Sigmoid colon (tissue), 7 donors: Measurements from ENCODE around the gene GPM6B. TPM values are rescaled to one million over a fixed set of nuclear protein-coding genes. Genes with fewer than 3 reads are reported as not detected.

Source experiments
- DNase-seq: peaks from one replicate; pipeline ENCODE4 v3.0.0-alpha.2; 2019
- H3K27ac ChIP-seq, 4 donors: fragments of 200-600 bp; sonication (generic); one replicate each; pipeline ENCODE4 v1.5.1; 2016 to 2019; ENCODE audit warnings: mild to moderate bottlenecking in 1 of 4
- H3K27me3 ChIP-seq, 3 donors: fragments of 200-600 bp; sonication (generic); one replicate each; pipeline ENCODE4 v1.5.1; 2019; ENCODE audit warnings: mild to moderate bottlenecking in 1 of 3
- H3K36me3 ChIP-seq, 4 donors: fragments of 200-600 bp; sonication (generic); one replicate each; pipeline ENCODE4 v1.5.1; 2016 to 2019
- H3K4me1 ChIP-seq, 4 donors: fragments of 200-600 bp; sonication (generic); one replicate each; pipeline ENCODE4 v1.5.1; 2017 to 2019
- H3K4me3 ChIP-seq, 4 donors: fragments of 200-600 bp; sonication (generic); one replicate each; pipeline ENCODE4 v1.5.1; 2017 to 2019; ENCODE audit warnings: mild to moderate bottlenecking in 2 of 4, moderate library complexity in 1 of 4
- H3K9me3 ChIP-seq, 4 donors: fragments of 200-600 bp in 3 of 4; sonication (generic) in 3 of 4; one replicate each; pipeline versions ENCODE4 v1.5.1 to v1.6.1; 2013 to 2019
- CTCF ChIP-seq, 4 experiments: fragments of 450-650 bp in 3 of 4; fragments of 200-600 bp in 1 of 4; IDR thresholded peaks; one replicate each; pipeline ENCODE4 v1.5.1; 2016 to 2019; ENCODE audit warnings: antibody characterized with exemption in 4 of 4, mild to moderate bottlenecking in 3 of 4, moderate library complexity in 2 of 4
- EP300 ChIP-seq, 4 donors: sonication (generic); formaldehyde crosslinking; IDR thresholded peaks; one replicate each; pipeline ENCODE4 v1.6.1; 2017; ENCODE audit warnings: antibody characterized with exemption in 4 of 4
- POLR2A ChIP-seq, 2 donors: fragments of 450-650 bp; IDR thresholded peaks; one replicate each; pipeline ENCODE4 v1.6.1; 2016; ENCODE audit warnings: antibody characterized with exemption in 2 of 2, mild to moderate bottlenecking in 2 of 2, moderate library complexity in 2 of 2
- POLR2AphosphoS5 ChIP-seq, 4 donors: sonication (generic); formaldehyde crosslinking; IDR thresholded peaks; one replicate each; pipeline ENCODE4 v1.6.1; 2017; ENCODE audit warnings: antibody characterized with exemption in 4 of 4
- WGBS, 2 donors: extraction: QIAGEN DNeasy Blood & Tissue Kit; methylation state at CpG; one replicate each; pipeline ENCODE4 v1.1.7; 2013; 5-methylcytosine and 5-hydroxymethylcytosine counted together
- intact Hi-C: fragments of 100-400 bp; cut with DNase I; formaldehyde crosslinking; loops from one replicate; pipeline ENCODE4 v1.15.1; 2023
- polyA plus RNA-seq, 3 donors: library from polyadenylated mRNA; stranded (reverse); fragments of 200-250 nt; gene quantifications; one replicate each; pipeline ENCODE4 v1.2.3, GENCODE V29; 2013
- total RNA-seq, 4 donors: library from RNA; depleted of rRNA; stranded (reverse); fragments of >200 nt; gene quantifications; one replicate each; pipeline ENCODE4 v1.1.0, GENCODE V29; 2016
- donor health status: healthy with polysubstance abuse.
- donor health status: Bipolar disorder and iron deficiency.
- donor health status: healthy.

Gene GPM6B
- total and polyA plus RNA-seq, 7 donors: 0.46 to 40.3 (median 24.0) TPM

DNA sequence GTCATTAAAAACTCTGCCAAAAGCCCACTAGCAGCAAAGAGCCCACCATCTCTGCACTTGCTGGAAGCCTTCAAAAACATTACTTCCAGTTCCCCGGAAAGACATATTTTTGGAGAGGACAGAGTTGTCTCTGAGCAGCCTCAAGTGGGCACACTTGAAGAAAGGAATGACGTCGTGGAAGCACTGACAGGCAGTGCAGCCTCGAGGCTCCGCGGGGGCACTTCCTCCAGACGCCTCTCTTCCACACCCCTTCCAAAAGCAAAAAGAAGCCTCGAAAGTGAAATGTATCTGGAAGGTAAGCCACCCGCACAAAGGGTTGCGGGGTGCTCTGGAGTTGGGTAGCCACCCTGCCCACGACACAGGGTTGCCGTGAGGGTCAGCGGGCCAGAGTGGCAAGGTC, 56.5 kb downstream of the GPM6B start:
- no peak for TF ChIP-seq POLR2AphosphoS5 (IDR thresholded peaks at IDR 0.05)
- TF ChIP-seq CTCF (IDR thresholded peaks at IDR 0.05): no peak
- no peak for TF ChIP-seq POLR2A (IDR thresholded peaks at IDR 0.05)
- TF ChIP-seq EP300 (IDR thresholded peaks at IDR 0.05): no peak
- H3K36me3 ChIP-seq: peaks cover 0 to 27% (median 1%) of the 10 kb centered on the region in 4 donors
- 80 to 90% methylated on average over 13 of the region's 13 CpGs for WGBS, 2 donors

DNA sequence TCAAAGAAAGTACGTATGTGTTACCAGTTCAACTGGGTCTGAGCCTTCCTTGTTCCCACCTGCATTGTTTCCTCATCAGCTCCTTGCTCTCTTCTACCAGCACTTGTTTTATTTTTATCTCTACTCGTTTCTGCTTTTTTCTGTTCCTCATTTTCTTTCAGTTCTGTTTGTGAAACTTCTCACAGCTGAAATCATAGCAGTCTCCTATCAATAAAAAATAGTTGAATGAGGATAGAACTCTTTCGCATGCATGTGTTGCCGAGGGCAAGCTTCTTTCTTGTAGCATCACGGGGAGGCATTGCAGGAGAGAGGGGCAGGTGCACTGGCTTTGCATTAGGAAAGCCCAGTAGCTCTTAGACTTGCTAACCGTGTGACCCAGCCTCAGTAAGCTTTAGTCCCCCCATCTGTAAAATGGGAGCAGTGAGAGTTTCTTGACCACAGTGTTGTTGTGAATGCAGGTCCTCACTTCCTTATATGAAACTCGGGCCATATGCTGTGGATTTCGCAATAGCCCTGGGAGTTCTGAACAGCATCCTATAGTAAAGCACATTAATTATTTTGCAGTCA, 57.7 kb downstream of the GPM6B start:
- DNase-seq: no peak
- no peak overlapping the region for H3K27ac ChIP-seq
- 62 to 80% methylated on average over 8 of the region's 8 CpGs for WGBS, 2 donors
- H3K4me3 ChIP-seq: no peak overlapping the region
- peaks cover 0 to 15% (median 0%) of the 10 kb centered on the region in 4 donors for H3K4me1 ChIP-seq
- H3K9me3 ChIP-seq: no peaks in the 10 kb centered on the region
- no peak for TF ChIP-seq CTCF (IDR thresholded peaks at IDR 0.05)
- no peak for TF ChIP-seq POLR2AphosphoS5 (IDR thresholded peaks at IDR 0.05)
- no peak for TF ChIP-seq POLR2A (IDR thresholded peaks at IDR 0.05)
- TF ChIP-seq EP300 (IDR thresholded peaks at IDR 0.05): no peak
- intact Hi-C loops: no loop called here
- H3K27me3 ChIP-seq: no peaks in the 10 kb centered on the region
- H3K36me3 ChIP-seq: peaks cover 0 to 29% (median 1%) of the 10 kb centered on the region in 4 donors

More for the DNA sequence above, 56.5 kb downstream of the GPM6B start:
- H3K27ac ChIP-seq: no peak overlapping the region
- no peaks in the 10 kb centered on the region for H3K9me3 ChIP-seq
- no peak overlapping the region for H3K4me3 ChIP-seq
- H3K27me3 ChIP-seq: no peaks in the 10 kb centered on the region
- no peak for DNase-seq
- intact Hi-C loops: no loop called here
- peaks cover 0 to 17% (median 0%) of the 10 kb centered on the region in 4 donors for H3K4me1 ChIP-seq

GRCh38 chrX:13756381-13756780, 60.5 kb downstream of the GPM6B start:
- H3K36me3 ChIP-seq: peaks cover 0 to 20% (median 3%) of the 10 kb centered on the region in 4 donors
- intact Hi-C loops: no loop called here
- DNase-seq: no peak
- TF ChIP-seq POLR2A (IDR thresholded peaks at IDR 0.05) (no peak), POLR2AphosphoS5 (IDR thresholded peaks at IDR 0.05) (no peak), CTCF (IDR thresholded peaks at IDR 0.05) (no peak), EP300 (IDR thresholded peaks at IDR 0.05) (no peak)
- H3K27me3 ChIP-seq: no peaks in the 10 kb centered on the region
- H3K9me3 ChIP-seq: no peaks in the 10 kb centered on the region
- H3K4me3 ChIP-seq: no peak overlapping the region
- no peak overlapping the region for H3K27ac ChIP-seq
- 95 to 99% methylated on average over 4 of the region's 4 CpGs for WGBS, 2 donors
- H3K4me1 ChIP-seq: peaks cover 0 to 14% (median 0%) of the 10 kb centered on the region in 4 donors

GRCh38 chrX:13755254-13755653, 61.6 kb downstream of the GPM6B start:
- no peak for DNase-seq
- WGBS, 2 donors: 37 to 90% methylated on average over 1 of the region's 1 CpG
- Histone ChIP-seq H3K4me3 (no peak overlapping the region), H3K27me3 (no peaks in the 10 kb centered on the region), H3K4me1 (peaks cover 0 to 14% (median 0%) of the 10 kb centered on the region in 4 donors), H3K36me3 (peaks cover 0 to 14% (median 4%) of the 10 kb centered on the region in 4 donors), H3K9me3 (no peaks in the 10 kb centered on the region), H3K27ac (no peak overlapping the region)
- no peak for TF ChIP-seq CTCF (IDR thresholded peaks at IDR 0.05)
- no peak for TF ChIP-seq POLR2AphosphoS5 (IDR thresholded peaks at IDR 0.05)
- TF ChIP-seq EP300 (IDR thresholded peaks at IDR 0.05): no peak
- TF ChIP-seq POLR2A (IDR thresholded peaks at IDR 0.05): no peak
- intact Hi-C loops: no loop called here
